HFF-Myc (cell line): ENCODE results near the gene TSPAN14.

ENCODE experiments used
- DNase-seq: peaks from one replicate; pipeline ENCODE4 v3.0.0-alpha.2; 2011; ENCODE audit warnings: low read depth; ENCODE audit errors: extremely low read depth
- H3K4me3 ChIP-seq: replicated peaks from 2 replicates; pipeline ENCODE4 v1.5.1; 2011; ENCODE audit warnings: low read depth, mild to moderate bottlenecking, control low read depth, low read length
- TF ChIP-seq, protein P1 (sequence below): IDR thresholded peaks from 2 replicates; pipeline ENCODE4 v1.5.1; 2012; ENCODE audit warnings: mild to moderate bottlenecking, low read depth, low read length, control low read depth; ENCODE audit errors: missing control alignments

Gene TSPAN14

DNA sequence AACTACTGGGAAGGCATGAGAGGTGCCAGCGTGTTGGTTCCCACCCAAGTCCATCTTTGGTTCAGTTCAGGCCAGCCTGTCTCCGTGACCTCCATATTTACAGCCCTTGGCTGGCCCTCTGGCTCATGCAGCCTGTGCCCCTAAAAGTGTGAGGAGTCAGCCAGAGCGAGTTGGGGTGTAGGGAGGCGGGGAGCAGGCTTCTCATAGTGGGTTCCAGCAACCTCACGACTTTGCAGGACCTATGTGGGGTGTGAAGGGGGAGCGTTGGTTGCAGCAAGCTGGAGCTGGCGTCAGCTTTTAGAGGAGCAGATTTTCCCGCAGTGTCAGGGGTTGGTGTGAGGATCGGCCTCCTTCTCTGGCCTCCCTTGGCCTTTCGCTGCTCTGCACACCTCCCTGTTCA lies 9.8 kb downstream of the TSPAN14 start:
- H3K4me3 ChIP-seq: no peak overlapping the region
- TF ChIP-seq, protein P1, sequence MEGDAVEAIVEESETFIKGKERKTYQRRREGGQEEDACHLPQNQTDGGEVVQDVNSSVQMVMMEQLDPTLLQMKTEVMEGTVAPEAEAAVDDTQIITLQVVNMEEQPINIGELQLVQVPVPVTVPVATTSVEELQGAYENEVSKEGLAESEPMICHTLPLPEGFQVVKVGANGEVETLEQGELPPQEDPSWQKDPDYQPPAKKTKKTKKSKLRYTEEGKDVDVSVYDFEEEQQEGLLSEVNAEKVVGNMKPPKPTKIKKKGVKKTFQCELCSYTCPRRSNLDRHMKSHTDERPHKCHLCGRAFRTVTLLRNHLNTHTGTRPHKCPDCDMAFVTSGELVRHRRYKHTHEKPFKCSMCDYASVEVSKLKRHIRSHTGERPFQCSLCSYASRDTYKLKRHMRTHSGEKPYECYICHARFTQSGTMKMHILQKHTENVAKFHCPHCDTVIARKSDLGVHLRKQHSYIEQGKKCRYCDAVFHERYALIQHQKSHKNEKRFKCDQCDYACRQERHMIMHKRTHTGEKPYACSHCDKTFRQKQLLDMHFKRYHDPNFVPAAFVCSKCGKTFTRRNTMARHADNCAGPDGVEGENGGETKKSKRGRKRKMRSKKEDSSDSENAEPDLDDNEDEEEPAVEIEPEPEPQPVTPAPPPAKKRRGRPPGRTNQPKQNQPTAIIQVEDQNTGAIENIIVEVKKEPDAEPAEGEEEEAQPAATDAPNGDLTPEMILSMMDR: no peak
- no peak for DNase-seq

DNA sequence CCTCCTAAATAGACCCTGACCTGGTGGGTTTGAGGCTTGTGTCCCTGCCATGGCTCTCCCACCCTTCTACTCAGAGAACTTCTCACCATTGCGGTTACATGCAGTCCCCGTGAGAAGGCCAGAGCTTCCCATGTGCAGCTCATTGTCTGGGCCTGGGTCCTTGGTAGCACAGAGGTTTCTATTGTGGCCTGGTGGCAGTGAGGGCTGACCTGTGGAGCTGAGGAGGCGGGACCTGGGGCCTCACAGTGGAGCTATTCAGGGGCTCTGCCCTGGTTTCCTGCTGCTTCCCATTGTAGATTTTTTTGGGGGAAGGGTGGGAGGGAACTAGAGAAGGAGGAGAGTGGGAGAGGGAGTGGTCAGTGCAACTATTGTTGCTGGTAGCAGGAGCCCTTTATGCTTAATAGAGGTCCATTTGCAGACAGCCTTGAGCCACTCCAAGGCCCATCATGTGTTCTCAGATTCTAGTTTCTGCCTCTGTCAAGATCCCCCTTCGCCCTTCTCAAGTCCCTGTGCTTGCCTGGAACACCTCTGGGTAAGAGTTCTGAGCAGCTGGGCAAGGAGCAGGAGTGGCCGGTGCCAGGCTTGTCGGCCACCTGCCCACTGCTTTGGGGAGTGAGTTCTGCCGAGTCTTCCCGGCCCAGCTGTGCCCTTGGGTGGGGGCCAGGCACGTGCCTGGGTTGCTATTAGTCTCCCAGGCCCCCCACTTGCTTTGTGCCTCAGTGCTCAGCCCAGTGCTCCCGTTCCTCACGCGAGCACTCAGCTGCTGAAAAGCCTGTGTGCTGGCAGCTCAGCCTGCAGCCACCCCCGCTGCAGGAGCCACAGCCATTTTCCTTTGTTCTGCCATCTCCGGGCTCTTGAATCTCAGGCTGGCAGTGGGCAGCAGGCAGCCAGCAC lies 10.7 kb downstream of the TSPAN14 start:
- peak overlapping the region; percentile 11; the same call in 1 of the 2 replicates for H3K4me3 ChIP-seq
- no peak for DNase-seq
- TF ChIP-seq, protein P1: no peak

DNA sequence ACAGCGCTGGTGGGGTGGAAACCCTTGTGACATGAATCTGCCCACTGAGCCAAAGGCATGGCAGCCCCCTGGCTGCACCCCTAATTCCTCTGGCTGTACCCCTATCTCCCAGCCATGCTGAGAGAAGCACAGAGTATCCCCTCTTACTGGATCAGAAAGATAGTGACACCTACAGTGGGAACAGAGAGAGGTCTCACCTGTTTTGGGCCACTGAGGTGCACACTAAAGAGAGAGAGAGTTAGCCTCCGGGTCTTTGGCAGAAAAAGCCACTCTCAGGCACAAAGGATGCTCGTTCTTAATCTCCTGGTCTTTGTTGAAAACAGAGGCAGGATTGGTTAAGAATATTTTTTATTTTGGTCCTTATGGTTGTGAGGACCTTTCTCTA lies 11.3 kb downstream of the TSPAN14 start:
- TF ChIP-seq, protein P1: no peak
- no peak overlapping the region for H3K4me3 ChIP-seq
- DNase-seq: no peak

DNA sequence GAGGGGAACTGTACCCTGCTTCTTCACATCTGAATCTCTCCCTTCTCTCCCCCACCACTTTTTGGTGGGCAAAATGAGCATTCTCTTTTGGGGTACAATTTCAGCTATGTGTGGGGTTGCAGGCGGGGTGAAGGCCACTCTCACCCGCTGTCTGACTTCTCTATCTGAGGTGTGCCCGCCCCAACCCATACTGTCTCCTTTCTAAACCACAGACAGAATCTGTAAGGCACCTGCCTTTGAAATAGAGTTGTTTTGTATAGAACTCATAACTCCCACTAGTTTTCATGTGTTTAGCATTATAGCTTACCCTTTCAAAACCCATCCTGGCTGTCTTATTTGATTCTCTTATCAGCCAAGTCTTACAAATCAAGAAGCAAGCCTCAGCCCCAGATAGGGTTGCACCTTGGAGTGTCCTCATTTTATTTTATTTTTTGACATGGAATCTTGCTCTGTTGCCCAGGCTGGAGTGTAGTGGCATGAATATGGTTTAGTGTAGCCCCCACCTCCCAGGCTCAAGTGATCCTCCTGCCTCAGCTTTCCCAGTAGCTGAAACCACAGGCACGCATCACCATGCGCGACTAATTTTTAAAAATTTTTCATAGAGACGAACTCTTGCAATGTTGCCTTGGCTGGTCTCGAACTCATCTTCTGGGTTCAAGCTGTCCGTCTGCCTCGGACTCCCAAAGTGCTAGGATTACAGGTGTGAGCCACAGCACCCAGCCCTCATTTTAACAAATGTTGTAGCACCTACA lies 11.9 kb downstream of the TSPAN14 start:
- TF ChIP-seq, protein P1: no peak
- H3K4me3 ChIP-seq: no peak overlapping the region
- DNase-seq: no peak

DNA sequence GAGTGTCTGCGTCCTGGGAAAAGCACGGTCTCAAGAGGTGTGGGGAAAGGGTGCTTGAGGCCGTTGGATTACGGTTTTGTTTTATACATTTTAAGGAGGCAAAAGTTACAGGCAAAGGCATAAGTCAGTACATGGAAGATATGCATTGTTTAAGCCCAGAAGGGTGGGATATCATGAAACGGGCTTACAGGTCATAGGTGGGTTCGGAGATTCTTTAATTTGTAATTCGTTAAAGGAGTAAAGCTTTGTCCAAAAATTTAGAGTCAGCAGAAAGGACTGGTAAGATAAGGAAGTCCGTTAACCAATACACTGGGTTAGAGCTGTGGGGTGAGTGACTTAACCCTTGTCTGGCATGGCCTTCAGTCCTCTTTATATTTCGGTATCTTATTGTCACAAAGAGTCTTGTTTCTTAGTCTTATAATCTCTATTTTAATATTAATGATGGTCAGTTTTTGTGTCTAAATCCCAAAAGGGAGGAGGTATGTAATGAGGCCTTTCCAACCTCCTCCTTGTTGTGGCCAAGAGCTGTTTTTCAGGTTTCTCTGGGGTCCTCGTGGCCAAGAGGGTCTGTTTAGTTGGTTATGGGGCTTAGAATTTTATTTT lies 12.7 kb downstream of the TSPAN14 start:
- H3K4me3 ChIP-seq: no peak overlapping the region
- TF ChIP-seq, protein P1: no peak
- no peak for DNase-seq

DNA sequence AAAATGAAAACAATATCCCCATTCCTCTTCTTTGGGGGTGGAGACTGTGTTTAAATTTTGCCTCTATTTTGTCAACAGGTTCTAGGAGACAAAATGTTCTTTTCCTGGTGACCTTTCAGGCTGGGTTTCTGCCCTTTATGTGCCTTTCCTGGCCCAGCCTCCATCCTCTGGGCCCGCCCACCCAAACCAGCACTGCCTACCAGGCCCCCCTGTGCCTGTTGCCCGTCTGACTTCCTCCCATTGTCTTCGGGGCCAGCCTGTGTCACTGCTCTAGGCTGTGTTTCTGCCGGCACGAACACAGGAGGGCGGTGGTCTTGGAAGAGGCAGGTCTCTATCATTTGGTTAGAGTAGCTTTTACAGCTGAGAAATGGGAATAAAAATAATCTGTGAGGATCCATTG lies 13.9 kb downstream of the TSPAN14 start:
- no peak for DNase-seq
- TF ChIP-seq, protein P1: no peak
- no peak overlapping the region for H3K4me3 ChIP-seq
